HG03460 (cell line): ENCODE results near the gene MED27.

Source experiments
- ATAC-seq: cut with Tn5 transposase; IDR thresholded peaks from one replicate; pipeline ENCODE4 v1.9.1; 2021; ENCODE audit not compliant: unreplicated experiment

MED27 gene

DNA sequence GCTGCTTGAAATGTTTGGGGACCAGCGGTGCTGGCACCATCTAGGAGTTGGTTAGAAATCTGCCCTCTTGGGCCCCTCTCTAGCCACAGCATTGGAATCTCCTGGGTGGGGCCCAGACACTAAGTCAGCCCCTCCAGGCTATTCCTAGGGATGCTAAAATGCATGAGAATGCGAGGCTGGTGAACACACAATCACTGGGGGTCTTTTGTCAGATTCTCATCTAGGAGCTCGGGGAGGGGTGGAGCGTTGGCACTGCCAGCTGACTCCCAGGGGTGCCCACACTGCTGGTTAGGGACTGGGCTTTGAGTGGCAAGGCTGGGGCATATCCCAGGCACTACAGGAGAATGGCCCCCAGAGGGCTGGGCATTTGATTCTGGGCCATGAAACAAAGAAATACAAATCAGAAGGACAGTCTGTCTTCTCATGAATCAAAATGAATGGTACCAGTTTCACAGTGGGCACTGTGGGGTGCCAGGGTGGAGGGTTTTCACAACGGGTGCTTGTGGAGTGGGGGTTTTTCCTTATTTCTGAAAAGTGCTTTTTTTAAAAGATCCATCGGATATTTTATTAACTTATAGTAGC lies 212.0 kb downstream of the MED27 start:
- ATAC-seq: no peak

DNA sequence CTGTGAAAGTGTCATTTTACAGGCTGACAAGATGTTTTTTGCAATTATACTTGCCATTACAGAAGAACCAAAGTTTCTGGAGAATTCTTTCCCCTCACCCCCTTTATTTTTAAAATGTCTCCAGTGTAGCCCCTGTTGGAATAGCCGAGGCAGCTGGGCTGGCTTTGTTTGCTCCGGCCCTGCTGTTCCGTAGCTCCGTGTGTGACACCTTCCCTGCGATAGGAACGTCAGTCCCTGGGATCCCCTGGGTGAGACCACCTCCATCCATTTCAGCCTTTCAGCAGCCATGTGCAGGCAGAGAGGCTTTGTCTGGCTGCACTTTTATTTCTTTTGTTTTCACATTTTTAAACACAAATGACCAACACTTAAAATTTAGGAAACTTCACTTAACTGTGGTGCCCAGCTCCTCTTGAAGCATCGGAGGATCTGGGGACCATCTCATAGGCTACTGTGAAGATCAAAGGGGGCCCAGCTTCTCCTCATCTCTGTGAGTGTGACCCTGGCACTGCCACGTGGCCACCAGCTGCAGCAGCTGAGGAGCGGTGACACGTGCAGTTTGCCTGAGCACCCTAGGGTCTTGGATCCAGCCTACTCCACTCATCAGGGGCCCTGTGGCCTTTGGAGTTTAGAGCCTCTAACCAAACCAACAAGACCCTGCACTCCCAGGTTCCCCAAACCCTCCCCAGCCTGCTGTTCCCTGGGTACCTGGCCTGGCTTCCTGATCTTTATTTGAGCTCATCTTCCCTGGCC lies 214.0 kb downstream of the MED27 start:
- no peak for ATAC-seq

DNA sequence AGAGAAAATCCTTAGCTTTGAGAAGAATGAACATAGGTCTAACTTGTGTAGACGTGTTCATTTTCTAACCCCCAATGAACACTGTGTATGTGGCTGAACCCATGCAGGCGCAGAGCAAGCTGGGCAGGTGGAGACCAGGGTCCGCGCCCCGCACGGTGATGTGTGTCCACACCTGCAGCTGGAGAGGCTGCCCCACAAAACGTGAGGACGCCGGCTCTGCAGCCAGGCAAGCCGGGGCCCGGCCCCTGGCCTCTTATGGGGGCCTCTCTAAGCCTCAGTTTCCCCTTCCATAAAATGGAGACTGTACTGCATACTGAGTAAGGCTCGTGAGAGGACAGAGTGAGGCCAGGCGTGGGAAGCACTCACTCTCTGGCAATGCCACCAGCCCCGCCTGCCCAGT lies 215.1 kb downstream of the MED27 start:
- no peak for ATAC-seq

DNA sequence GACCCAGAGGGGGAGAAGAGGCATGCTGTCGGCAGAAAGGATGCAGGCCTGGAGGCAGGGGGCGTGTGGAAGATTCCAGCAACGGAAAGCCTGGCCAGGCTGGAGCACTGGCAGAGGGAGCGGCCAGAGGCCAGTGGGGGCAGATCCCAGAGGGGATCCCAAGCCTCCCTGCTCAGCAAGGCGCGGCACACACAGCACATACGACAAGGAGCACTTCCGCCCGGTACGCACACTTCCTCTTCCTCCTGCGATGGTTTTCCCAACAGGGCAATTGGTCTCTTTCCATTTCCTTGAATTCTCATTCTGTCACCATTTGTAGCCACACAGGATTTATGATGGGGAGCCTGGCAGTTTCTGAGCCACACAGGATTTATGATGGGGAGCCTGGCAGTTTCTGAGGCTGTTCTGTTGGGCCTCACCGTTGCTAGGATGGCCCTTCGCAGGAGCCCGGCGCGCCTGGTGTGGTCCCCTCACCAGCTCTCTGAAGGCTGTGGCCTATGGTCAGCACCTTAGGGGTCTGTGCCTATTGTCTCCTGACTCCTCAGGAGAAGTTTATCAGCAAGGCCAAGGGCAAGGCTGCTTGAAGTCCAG lies 216.3 kb downstream of the MED27 start:
- no peak for ATAC-seq

DNA sequence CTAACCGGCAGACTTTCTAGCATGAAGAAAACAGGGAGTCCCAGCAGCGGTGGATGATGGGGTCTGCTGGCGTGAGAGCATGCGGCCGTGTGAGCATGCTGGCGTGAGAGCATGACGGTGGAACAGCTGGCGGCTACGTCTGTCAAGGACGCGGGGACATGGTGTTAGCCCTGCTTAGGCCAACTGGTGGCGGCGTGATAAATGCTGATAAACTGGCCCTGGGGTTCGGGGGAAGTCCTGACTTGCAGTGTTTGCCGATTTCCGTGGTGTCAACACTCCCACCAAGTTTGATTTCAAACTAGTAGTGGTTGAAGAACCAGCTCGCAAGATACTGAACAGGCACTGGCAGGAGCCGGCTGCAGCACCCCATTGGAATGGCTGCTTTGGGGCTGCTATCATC lies 217.4 kb downstream of the MED27 start:
- ATAC-seq: no peak

DNA sequence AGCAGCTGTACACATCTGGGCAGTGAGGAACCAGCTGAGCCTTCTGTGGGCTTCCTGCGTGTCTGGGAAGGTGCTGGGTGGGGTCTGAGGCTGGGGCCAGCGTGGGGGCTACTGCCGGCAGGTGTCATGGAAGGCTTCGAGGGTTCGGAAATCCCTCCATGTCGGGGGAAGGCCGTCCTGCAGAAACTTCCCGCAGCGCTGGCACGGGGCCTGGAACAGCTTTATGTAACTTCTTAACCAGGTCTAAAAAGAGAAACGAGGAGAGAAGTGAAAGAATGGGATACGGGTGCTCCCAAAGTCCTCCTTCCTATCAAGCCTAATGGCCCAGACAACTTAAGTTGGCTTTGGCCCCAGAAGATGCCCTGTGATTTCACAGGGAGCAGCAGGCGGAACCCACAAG lies 219.2 kb downstream of the MED27 start:
- ATAC-seq: no peak

DNA sequence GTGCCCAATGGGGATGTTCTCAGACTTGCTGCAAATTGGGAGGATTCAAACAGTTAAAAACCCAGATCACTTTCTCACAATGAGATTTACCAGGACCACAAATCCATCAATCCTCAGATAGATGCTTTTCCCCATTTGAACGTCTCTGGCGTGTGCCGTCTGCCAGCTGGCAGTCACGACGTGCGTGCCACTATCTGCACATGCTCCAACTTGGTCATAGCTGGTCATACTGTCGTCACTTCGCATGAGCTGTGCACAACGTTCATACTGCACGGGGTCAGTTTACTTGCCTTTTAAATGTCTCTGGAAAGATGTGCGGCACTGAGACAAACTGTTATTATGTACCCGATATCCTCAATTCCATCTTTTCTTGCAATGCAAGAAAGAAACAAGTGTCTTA lies 221.5 kb downstream of the MED27 start:
- no peak for ATAC-seq

DNA sequence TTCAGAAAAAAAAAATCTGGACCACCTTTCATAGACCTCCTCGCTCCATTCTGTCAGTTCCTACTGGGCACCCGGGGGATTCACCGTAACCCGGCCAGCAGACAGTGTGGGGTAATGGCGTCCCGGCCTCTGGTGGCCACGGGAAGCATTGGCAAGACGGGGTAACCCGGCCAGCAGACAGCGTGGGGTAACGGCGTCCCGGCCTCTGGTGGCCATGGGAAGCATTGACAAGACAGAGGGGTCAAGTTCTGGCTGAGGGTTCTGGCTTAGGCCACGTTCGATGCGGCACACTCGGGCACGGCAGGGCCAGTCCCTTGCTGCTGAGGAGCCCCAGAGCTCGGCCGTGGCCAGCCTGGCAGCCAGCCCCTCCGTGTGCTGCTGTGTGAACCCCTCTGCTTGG lies 223.6 kb downstream of the MED27 start:
- ATAC-seq: no peak

DNA sequence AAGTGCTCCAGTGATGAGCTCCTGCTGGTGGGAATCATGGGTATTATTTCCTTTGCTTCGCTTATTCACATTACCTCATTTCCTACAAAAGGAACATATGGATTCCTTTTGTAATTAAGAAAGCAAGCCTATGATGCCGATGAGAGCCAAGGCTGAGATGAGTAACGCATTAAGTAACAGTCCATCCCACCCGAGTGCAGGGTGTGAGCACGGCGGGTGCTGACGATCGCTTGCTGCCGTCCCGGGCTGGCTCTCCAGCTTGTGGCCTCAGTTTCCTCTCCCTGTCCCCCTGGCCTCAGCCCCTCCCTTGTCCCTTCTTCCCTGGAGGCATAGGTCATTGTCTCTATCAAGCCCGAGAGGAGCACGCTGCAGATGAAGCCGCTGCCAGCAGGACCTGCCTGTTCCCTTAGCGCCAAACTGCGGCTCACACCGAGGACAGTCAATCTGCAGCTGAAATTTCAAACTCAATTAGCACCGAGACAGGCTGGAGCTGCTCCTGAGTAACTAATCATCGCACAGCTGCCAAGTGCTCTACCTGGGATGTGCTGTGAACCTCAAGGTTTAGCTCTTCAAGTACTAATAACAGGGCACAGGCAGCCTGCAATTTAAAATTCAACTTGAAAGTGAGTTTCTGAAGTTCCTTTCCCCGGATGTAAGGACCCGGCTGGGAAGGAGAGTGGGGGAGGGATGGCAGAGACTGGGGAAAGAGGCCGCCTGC lies 224.6 kb downstream of the MED27 start:
- ATAC-seq: no peak

DNA sequence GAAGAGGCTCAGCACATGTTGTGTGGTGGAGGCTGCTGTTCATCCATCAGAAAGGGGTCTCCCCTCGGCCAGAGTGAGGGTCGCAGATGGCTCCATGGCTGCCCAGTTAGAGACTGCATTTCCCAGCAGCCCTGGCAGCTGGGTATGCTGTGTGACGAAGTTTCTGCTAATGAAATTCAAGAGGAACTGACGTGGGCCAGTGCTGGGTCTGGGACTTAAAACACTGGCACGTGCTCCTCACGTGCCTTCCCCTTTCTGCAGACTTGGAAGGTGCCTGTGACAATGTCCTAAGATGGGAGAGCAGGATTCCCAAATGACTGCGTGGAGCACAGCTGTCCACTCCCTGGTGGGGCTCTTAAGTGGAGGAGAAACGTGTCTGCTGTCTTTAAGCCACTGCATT lies 225.3 kb downstream of the MED27 start:
- ATAC-seq: no peak

DNA sequence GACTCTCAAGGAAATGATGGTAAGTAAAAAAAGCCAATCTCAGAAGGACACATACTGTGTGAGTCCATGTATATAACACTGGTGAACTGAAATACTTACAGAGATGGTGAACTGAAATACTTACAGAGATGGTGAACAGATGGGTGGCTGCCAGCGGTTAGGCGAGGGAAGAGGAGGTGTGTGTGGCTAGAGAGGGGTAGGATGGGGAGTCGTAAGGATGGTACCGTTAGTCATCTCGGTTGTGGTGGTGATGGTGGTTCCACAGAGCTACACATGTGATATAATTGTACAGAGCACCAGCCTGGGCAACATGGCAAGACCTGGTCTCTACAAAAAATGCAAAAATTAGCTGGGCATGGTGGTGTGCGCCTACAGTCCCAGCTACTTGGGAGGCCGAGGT lies 226.2 kb downstream of the MED27 start:
- no peak for ATAC-seq

DNA sequence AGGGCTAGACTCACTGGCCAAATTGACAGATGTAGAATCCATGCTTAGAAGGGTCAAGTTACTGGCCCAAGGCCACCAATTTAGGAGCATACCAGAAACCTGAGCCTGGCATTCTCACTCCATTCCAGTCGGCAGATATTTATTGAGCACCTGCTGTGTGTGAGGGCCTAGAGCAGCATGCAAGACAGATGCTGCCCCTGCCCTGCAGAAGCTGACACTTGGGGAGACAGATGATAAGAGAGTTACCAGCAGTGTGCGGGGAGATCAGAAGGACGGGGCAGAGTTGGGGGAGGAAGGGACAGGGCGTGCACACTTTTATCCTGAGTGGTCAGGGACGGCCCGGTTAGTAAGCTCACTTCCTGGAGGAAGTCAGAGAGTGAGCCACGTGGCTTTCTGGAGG lies 228.3 kb downstream of the MED27 start:
- ATAC-seq: no peak

DNA sequence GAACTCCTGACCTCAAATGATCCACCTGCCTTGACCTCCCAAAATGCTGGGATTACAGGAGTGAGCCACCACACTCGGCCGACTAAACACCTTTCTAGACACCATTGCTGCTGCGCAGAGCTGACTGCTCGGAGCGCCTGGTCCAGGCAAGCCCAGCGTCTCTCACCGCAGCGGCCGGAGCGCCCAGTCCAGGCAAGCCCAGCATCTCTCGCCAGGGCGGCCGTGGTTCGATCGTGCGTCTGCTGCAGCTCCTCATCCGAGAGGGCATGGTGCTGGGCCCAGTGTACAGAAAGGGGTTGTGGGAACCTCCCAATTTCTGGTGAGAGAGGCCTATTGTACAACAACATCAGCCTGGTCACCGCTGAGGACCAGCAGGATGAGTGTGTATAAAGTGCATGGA lies 230.3 kb downstream of the MED27 start:
- ATAC-seq: no peak

DNA sequence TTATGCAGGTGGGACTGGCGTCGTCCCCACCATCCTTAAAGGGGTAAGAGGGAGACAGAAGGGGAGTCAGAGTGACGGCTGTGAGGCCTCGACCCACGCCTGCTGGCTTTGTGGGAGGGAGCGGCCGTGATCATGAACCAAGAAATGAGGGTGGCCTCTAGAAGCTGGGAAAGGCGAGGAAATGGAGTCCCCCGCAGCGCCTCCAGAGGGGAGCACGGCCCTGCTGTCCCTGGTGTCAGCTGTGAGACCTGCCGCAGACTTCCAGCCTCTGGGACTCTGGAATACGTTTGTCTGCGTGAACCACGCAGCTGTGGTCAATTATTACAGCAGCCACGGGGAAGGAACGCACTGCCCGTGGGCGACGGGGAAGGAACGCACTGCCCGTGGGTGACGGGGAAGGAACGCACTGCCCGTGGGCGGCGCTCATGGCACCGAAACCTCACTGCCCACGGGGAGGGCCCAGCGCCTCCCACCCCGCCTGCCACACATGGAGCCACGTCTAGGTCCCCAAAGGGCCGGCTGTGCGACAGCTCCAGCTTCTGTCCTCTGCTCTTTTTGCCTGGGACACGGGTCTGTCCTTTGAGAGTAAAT lies 231.0 kb downstream of the MED27 start:
- ATAC-seq: no peak

DNA sequence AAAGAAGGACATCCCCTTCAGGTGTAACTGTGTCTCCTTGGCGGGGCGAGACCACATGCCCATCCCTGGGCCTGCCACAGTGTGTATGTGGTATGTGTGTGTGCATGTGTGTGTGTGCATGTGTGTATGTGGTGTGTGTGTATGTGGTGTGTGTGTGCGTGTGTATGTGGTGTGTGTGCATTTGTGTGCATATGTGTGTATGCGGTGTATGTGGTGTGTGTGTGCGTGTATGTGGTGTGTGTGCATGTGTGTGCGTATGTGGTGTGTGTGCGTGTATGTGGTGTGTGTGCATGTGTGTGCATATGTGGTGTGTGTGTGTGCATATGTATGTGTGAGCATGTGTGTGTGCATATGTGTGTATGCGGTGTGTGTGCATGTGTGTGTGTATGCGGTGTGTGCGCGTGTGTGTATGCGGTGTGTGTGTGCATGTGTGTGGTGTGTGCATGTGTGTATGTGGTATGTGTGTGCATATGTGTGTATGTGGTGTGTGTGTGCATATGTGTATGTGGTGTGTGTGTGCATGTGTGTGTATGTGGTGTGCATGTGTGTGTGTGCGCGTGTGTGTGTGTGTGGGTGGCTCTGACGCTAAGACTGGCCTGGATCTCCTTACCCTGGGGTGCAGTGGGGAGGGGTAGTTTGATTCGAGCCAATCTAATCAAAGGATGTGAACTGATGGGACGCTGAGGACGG lies 231.9 kb downstream of the MED27 start:
- ATAC-seq: no peak

DNA sequence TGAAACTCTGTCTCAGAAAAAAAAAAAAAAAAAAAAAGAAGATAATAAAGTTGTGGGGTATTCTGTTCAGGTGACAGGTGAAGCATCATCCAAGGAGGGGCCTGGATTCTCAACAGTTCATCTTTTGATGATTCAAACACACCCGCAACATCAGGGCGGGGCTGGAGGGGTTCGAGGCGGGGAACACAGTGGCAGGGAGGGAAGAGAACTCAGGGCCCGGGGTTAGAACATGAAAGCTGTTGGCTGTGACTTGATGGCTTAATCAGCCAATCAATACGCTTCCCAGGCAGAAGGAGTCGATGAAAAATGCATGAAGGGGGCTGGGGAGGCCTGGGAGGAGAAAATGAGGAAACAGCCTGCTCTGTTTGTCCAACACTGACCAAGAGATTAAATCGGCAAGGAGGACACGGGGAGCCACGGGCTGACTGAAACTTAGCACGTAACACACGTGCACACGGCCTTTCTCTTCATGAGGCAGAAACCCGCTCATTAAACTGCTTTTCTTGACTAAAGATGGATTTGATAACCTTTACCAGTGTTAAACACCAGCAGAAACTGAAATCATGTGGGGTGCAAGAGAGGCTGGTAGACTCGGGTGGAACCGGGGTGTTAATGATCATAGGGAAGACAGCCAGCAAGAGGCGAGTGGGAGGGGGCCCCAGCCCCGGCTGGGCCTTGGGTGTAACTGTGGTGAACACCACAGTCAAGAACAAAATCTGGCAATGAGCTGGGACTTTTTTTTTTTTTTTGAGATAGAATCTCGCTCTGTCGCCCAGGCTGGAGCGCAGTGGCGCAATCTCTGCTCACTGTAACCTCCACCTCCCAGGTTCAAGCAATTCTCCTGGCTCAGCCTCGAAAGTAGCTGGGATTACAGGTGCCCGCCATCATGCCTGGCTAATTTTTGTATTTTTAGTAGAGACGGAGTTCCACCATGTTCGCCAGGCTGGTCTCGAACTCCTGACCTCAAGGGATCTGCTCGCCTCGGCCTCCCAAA lies 234.1 kb downstream of the MED27 start:
- no peak for ATAC-seq

DNA sequence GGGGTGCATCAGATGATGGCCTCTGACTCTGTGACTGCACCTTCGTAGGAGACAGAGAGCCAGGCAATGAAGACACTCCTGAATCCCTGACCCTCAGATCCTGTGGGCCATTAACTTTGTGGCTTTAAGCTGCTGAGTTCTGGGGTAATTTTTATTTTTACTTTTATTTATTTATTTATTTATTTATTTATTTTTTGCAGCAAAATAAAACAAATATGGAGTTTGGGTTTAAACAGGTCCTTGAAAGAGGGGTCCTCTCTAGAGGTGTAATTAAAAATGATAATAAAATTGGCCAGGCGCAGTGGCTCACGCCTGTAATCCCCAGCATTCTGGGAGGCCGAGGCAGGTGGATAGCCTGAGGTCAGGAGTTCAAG lies 234.9 kb downstream of the MED27 start:
- ATAC-seq: no peak

DNA sequence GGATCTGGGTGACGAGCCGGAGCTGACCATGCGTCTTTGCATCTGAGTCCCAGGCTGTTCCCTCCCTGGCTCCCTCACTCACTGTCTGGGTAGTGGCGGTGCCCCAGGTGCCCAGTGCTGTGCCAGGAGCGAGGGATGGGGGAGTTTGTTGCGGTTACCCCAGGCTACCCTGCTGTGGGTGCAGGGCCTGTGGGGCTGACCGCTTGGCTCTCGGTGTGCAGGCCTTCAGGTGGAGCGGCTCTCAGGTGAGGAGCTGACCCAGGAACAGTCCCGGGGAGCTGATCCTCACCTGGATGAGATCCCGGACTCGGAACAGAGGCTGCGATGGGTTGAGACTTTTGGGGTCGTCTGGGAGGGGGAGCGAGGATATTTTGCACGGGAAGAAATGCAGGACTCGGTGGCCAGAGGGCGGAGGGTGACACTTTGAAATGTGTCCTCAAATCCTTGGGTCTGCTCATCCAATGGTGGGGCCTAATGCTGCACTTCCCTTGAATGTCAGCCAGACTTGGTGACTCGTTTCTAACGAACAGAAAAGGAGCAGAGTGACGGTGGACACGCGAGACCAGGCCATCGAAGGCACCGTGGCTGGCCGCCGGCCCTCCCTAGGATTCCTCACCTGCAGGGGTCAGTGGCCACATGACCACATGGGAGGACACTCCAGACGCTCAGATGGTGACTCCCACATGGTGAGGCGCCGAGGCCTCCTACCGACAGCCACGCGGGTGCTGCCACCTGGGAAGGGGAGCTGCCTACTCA lies 235.5 kb downstream of the MED27 start:
- no peak for ATAC-seq

DNA sequence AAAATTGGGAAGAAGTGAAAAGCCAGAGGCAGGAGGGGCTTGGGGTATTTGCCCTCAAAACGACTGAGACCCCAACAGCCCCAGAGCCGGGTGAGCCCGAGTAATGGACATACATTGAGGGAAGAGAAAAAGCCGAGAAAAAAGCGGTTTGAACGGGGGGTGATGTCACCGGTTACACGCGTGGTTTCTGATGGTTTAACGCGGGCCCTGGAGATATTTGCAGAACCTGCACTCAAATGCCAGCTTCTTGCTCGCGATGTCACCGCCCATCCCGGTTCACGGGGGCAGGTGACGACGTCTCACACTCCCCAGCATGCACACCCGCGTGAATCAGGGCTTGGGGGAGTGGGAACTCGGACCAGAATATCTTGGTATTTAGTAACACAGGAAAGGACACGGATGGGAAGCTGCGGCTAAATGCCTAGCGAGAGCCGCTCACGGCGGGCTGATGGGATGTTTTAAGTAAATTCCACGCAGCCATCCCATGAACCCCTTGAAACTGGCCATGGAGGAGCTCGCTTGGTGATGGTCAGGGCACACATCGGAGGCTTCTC lies 237.8 kb downstream of the MED27 start:
- no peak for ATAC-seq
